H9 (cell line): ENCODE measurements around the gene RASGRF1. TPM values are rescaled to one million over a fixed set of nuclear protein-coding genes. Genes with fewer than 3 reads are reported as not detected.

Experiments used
- DNase-seq: peaks from one replicate; pipeline ENCODE4 v3.0.0-alpha.2; 2017
- H2AFZ ChIP-seq: one replicate; pipeline ENCODE4 v1.6.1; 2013; ENCODE audit warnings: mild to moderate bottlenecking, low read length, control low read depth, moderate library complexity
- H2AK5ac ChIP-seq: 2 replicates; pipeline ENCODE4 v1.6.1; 2013; ENCODE audit warnings: low read length, control low read depth, mixed read lengths; ENCODE audit not compliant: insufficient read length
- H2BK120ac ChIP-seq: one replicate; pipeline ENCODE4 v1.6.1; 2013; ENCODE audit warnings: low read depth, mild to moderate bottlenecking, low read length, control low read depth, inconsistent platforms; ENCODE audit not compliant: poor library complexity, severe bottlenecking
- H2BK12ac ChIP-seq: 2 replicates; pipeline ENCODE4 v1.6.1; 2013; ENCODE audit warnings: low read length, control low read depth, mixed read lengths, low read depth; ENCODE audit not compliant: insufficient read length
- H2BK15ac ChIP-seq: 2 replicates; pipeline ENCODE4 v1.6.1; 2013; ENCODE audit warnings: low read depth, low read length, control low read depth
- H2BK20ac ChIP-seq: one replicate; pipeline ENCODE4 v1.6.1; 2013; ENCODE audit warnings: low read depth, mild to moderate bottlenecking, low read length, control low read depth, inconsistent platforms; ENCODE audit not compliant: poor library complexity, severe bottlenecking
- H2BK5ac ChIP-seq: 2 replicates; pipeline ENCODE4 v1.6.1; 2013; ENCODE audit warnings: low read length, control low read depth, mixed read lengths; ENCODE audit not compliant: insufficient read length
- H3K14ac ChIP-seq: 2 replicates; pipeline ENCODE4 v1.6.1; 2013; ENCODE audit warnings: low read length, control low read depth; ENCODE audit not compliant: insufficient read depth
- H3K18ac ChIP-seq: 2 replicates; pipeline ENCODE4 v1.6.1; 2013; ENCODE audit warnings: low read depth, mild to moderate bottlenecking, mixed read lengths, low read length, control low read depth; ENCODE audit not compliant: insufficient read length
- H3K23ac ChIP-seq: 2 replicates; pipeline ENCODE4 v1.6.1; 2013; ENCODE audit warnings: low read length, control low read depth, mixed read lengths, low read depth; ENCODE audit not compliant: insufficient read length
- H3K23me2 ChIP-seq: 2 replicates; pipeline ENCODE4 v1.6.1; 2013; ENCODE audit warnings: low read depth, mild to moderate bottlenecking, mixed read lengths, low read length, control low read depth; ENCODE audit not compliant: insufficient read length, poor library complexity, severe bottlenecking
- H3K27ac ChIP-seq: 2 replicates; pipeline ENCODE4 v1.5.1; 2013; ENCODE audit warnings: low read length, control low read depth, mixed read lengths, low read depth; ENCODE audit not compliant: insufficient read length
- H3K27me3 ChIP-seq: 2 replicates; pipeline ENCODE4 v1.6.1; 2013; ENCODE audit warnings: low read length, control low read depth, inconsistent platforms; ENCODE audit not compliant: insufficient read depth
- H3K4ac ChIP-seq: 2 replicates; pipeline ENCODE4 v1.6.1; 2013; ENCODE audit warnings: low read depth, mild to moderate bottlenecking, control low read depth, inconsistent platforms, low read length, moderate library complexity
- H3K4me1 ChIP-seq: 2 replicates; pipeline ENCODE4 v1.6.1; 2013; ENCODE audit warnings: low read length, control low read depth, inconsistent platforms; ENCODE audit not compliant: insufficient read depth
- H3K4me2 ChIP-seq: 2 replicates; pipeline ENCODE4 v1.6.1; 2013; ENCODE audit warnings: low read length, control low read depth, mixed read lengths; ENCODE audit not compliant: insufficient read length, insufficient read depth
- H3K56ac ChIP-seq: 2 replicates; pipeline ENCODE4 v1.6.1; 2013; ENCODE audit warnings: low read depth, mild to moderate bottlenecking, mixed read lengths, low read length, control low read depth; ENCODE audit not compliant: insufficient read length
- H3K79me1 ChIP-seq: 2 replicates; pipeline ENCODE4 v1.6.1; 2013; ENCODE audit warnings: low read depth, mild to moderate bottlenecking, moderate library complexity, low read length, control low read depth, inconsistent platforms; ENCODE audit not compliant: insufficient read depth, poor library complexity, severe bottlenecking
- H3K79me2 ChIP-seq: 2 replicates; pipeline ENCODE4 v1.6.1; 2013; ENCODE audit warnings: low read length, control low read depth, inconsistent platforms; ENCODE audit not compliant: insufficient read depth
- H3K9ac ChIP-seq: 2 replicates; pipeline ENCODE4 v1.6.1; 2013; ENCODE audit warnings: low read length, control low read depth, mixed read lengths; ENCODE audit not compliant: insufficient read length; ENCODE audit errors: extremely low read depth
- H3K9me3 ChIP-seq: one replicate; pipeline ENCODE4 v1.6.1; 2013; ENCODE audit warnings: low read depth, low read length, inconsistent platforms; ENCODE audit not compliant: control insufficient read depth
- H3T11ph ChIP-seq: one replicate; pipeline ENCODE4 v1.6.1; 2013; ENCODE audit warnings: mild to moderate bottlenecking, low read length, control low read depth, inconsistent platforms
- H4K20me1 ChIP-seq: one replicate; pipeline ENCODE4 v1.6.1; 2013; ENCODE audit not compliant: control insufficient read depth, insufficient read length, insufficient read depth
- H4K5ac ChIP-seq: 2 replicates; pipeline ENCODE4 v1.6.1; 2013; ENCODE audit warnings: low read depth, mild to moderate bottlenecking, mixed read lengths, low read length, control low read depth; ENCODE audit not compliant: insufficient read length
- H4K8ac ChIP-seq: replicated peaks from 2 replicates; pipeline ENCODE4 v1.6.1; 2013; ENCODE audit warnings: low read length, control low read depth, mixed read lengths, low read depth; ENCODE audit not compliant: insufficient read length
- H4K91ac ChIP-seq: 2 replicates; pipeline ENCODE4 v1.6.1; 2013; ENCODE audit warnings: low read depth, mild to moderate bottlenecking, moderate library complexity, mixed read lengths, low read length, control low read depth; ENCODE audit not compliant: insufficient read length
- H3K27ac Mint-ChIP-seq, 3 experiments: 2 replicates in 2 of 3; 3 replicates in 1 of 3; pipeline ENCODE4 v1.8.0; 2020 to 2021; ENCODE audit warnings: mixed read lengths in 3 of 3, mild to moderate bottlenecking in 1 of 3, moderate library complexity in 1 of 3
- H3K27me3 Mint-ChIP-seq: 2 replicates; pipeline ENCODE4 v1.8.0; 2021; ENCODE audit warnings: low read depth, mild to moderate bottlenecking, moderate library complexity, mixed read lengths
- H3K36me3 Mint-ChIP-seq, 3 experiments: 2 replicates in 2 of 3; 3 replicates in 1 of 3; pipeline ENCODE4 v1.8.0; 2020 to 2021; ENCODE audit warnings: low read depth in 3 of 3, mixed read lengths in 3 of 3; ENCODE audit not compliant: insufficient read depth in 1 of 3
- H3K4me1 Mint-ChIP-seq, 2 experiments: 2 replicates each; pipeline ENCODE4 v1.8.0; 2020; ENCODE audit warnings: mixed read lengths in 2 of 2
- H3K4me3 Mint-ChIP-seq, 2 experiments: 2 replicates in 1 of 2; 3 replicates in 1 of 2; pipeline ENCODE4 v1.8.0; 2020 to 2021; ENCODE audit warnings: mild to moderate bottlenecking in 2 of 2, mixed read lengths in 2 of 2, moderate library complexity in 1 of 2
- H3K9me3 Mint-ChIP-seq, 2 experiments: 2 replicates in 1 of 2; 3 replicates in 1 of 2; pipeline ENCODE4 v1.8.0; 2020; ENCODE audit warnings: mild to moderate bottlenecking in 2 of 2, mixed read lengths in 2 of 2, moderate library complexity in 1 of 2
- CTCF ChIP-seq: fragments of 200-600 bp; sonication (generic); conservative IDR thresholded peaks from 3 replicates; pipeline ENCODE4 v1.8.0; 2021; ENCODE audit warnings: antibody characterized with exemption, mild to moderate bottlenecking
- WGBS: extraction: QIAGEN DNeasy Blood & Tissue Kit; methylation state at CpG from one replicate; pipeline ENCODE4 v1.1.7; 2013; ENCODE audit warnings: missing lambda C conversion rate, low lambda C conversion rate, mixed read lengths; ENCODE audit not compliant: insufficient read length; ENCODE audit errors: extremely low coverage; 5-methylcytosine and 5-hydroxymethylcytosine counted together
- total RNA-seq: library from RNA; stranded (reverse); gene quantifications from 2 replicates; pipeline ENCODE4 v1.2.1, GENCODE V29; 2021

Gene RASGRF1
- total RNA-seq, 1 experiment from 2014 or later, result 0.48 TPM

- H3K27ac ChIP-seq, result no peak overlapping the region
- peaks cover 0 to 4% of the 10 kb centered on the region in 2 experiments; a peak in 1 of 5 replicates for H3K9me3 Mint-ChIP-seq
- no peak overlapping the region for H3K18ac ChIP-seq
- H4K20me1 ChIP-seq, result no peaks in the 10 kb centered on the region
- no CpG with 5 or more reads among the region's 4 CpGs for WGBS
- no peak overlapping the region for H3T11ph ChIP-seq
- H2BK15ac ChIP-seq, result no peak overlapping the region
- no peak overlapping the region for H4K8ac ChIP-seq
- H3K27me3 ChIP-seq, result no peaks in the 10 kb centered on the region
- H2BK120ac ChIP-seq, result no peak overlapping the region
- no peak overlapping the region for H3K23ac ChIP-seq
- H3K4me3 Mint-ChIP-seq, result no peak overlapping the region
- no peak overlapping the region for H3K14ac ChIP-seq
- H3K79me2 ChIP-seq, result no peaks in the 10 kb centered on the region
- H2BK12ac ChIP-seq, result no peak overlapping the region
- peaks cover 8% of the 10 kb centered on the region for H3K27me3 Mint-ChIP-seq
- H3K4ac ChIP-seq, result no peak overlapping the region
- no peak for DNase-seq
- no peak overlapping the region for H3K56ac ChIP-seq
- peaks cover 2% of the 10 kb centered on the region for H3K23me2 ChIP-seq
- peaks cover 13 to 14% of the 10 kb centered on the region in 2 experiments for H3K4me1 Mint-ChIP-seq
- no peak overlapping the region; a peak in 1 of 7 replicates for H3K27ac Mint-ChIP-seq
- TF ChIP-seq CTCF, result peak; percentile 50; the same call in 2 of the 3 replicates
- H2AFZ ChIP-seq, result no peak overlapping the region
- no peak overlapping the region for H4K5ac ChIP-seq
- no peak overlapping the region for H3K9ac ChIP-seq
- no peak overlapping the region for H2BK5ac ChIP-seq
- H3K4me2 ChIP-seq, result no peak overlapping the region
- H3K9me3 ChIP-seq, result no peaks in the 10 kb centered on the region
- no peak overlapping the region for H4K91ac ChIP-seq
- H3K79me1 ChIP-seq, result no peaks in the 10 kb centered on the region
- H2BK20ac ChIP-seq, result no peak overlapping the region
- no peaks in the 10 kb centered on the region for H3K36me3 Mint-ChIP-seq
- no peaks in the 10 kb centered on the region for H3K4me1 ChIP-seq
- H2AK5ac ChIP-seq, result no peak overlapping the region
These were observed 60.1 kb downstream of the RASGRF1 start for GRCh38 chr15:79030470-79030869.
